OCI-M2 (cell line): ENCODE data around the gene ABHD1.
"Not testable (repeated sequence)": the region's sequence is repeated elsewhere in the genome, so short reads cannot be mapped to it uniquely, and the experiment has no call there.

ENCODE experiments used
- DNase-seq: peaks from one replicate; lab custom pipeline; 2025; ENCODE audit not compliant: unreplicated experiment; lab: John Stamatoyannopoulos, UW

ABHD1 gene

DNA sequence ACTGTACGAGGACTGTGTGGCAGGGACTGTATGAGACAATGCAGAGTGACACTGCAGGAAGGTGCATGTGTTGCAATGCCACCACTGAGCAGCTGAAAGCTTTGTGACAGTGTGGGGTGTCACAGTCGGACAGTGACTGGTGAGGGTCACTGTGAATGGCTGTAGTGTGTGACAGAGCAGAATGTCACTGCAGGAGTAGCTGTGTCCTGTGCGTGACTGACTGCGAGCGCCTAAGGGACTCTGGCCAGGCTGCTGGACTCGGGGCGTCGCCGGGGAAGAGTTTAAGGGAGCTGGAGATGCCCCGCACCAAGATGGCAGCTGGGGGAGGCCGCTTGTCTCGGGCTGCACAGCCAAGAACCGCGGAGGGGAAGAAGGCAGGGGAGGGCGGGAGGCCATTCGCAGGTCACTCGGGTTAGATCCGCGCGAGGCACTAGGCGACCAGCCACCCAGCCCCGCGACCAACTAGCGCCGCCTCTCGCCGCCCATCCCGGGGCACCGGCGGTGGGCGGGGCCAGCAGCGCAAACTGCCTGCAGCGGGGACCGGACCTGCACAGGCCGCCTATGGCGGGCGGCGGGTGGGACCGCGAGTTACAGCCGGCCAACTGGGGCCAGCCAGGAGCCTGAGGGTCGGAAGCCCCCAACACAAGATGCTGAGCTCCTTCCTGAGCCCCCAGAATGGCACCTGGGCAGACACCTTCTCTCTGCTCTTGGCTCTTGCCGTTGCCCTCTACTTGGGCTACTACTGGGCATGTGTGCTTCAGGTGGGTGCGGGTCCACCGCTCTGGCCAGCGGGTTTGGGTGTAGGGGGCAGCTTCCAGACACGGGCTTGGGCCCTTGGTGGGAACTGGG, at the start of gene ABHD1:
TSS of gene ABHD1 (plus strand) at position 514 of the 849 bp plus-strand sequence. CDS start at position 648, 134 bp downstream.
- DNase-seq: no peak

DNA sequence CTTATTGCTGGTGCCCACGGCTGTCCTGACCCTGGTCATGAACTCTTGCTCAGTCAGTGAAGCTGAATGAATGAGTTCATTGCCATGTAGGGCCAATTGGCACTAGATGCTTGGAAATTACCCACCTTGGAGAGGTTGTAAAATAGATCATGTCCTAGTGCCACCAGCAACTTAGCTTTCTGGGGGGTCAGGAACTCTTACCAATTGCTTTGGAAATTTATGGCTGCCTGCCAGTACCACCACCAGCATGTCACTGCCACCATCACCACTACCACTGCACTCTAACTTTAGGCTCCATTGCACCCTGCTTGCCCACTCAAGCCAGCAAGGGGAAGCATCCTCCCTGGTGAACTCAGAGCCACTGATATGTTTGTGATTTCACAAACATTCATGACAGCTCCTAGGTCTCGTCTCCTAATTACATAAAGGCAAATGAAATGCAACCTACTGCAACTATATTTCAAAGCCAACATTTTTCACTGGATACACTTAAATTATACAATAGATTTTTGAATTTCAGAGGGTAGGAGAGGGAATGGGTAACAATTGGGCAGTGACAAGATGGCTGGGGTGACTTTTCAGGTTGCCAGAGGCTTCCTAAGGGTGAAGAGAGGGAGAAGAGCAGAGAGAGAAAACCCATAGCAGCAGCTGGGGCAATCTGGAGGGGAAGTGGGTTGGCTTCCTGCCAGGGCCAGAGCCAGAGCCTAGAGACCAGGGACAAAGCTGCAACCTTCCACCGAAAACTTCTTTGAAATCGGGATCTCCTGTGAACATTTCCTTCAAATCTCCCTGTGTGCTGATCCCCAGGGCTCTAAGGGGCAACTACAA, 48.7 kb upstream of the ABHD1 start:
- DNase-seq: no peak

- not testable (repeated sequence) for DNase-seq
Observed at GRCh38 chr2:27075566-27075871, 48.1 kb upstream of the ABHD1 start.

DNA sequence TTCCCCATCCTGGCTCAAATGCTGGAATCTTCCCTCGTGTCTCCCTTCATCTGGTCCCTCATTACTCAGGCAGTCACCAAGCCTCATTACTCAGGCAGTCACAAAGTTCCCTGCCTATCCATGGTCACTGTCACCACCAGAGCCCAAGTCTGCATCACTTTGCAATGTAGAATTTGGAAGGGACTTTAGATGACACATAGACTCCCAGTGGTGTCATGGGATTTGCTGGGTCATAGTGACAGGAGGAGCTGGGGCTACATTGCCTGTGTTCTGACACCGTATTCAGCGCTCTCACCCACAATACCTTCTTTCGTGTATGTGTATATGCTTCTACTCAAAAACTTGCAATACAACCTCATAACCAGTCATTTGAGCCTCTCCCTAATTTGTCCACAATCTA, 47.3 kb upstream of the ABHD1 start:
- DNase-seq: no peak

DNA sequence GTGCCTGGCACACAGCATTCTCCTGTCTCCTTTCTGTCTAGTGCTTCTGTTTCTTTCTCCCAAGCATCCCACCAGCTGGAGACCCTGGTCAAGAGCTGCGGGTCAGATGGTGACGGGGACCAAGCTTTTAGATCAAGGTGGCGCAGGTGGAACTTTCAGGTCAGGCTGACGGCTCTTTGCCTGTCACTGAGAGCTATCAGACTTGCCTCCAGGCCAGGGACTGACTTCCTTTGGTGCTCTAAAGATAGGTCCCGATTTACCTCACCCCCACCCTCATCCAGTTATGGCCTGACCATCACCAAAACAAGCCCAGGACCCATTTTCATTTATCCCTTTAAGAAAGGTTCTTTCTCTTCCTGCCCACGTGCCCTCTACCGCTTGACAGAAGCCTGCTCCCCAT, 46.4 kb upstream of the ABHD1 start:
- DNase-seq: no peak

DNA sequence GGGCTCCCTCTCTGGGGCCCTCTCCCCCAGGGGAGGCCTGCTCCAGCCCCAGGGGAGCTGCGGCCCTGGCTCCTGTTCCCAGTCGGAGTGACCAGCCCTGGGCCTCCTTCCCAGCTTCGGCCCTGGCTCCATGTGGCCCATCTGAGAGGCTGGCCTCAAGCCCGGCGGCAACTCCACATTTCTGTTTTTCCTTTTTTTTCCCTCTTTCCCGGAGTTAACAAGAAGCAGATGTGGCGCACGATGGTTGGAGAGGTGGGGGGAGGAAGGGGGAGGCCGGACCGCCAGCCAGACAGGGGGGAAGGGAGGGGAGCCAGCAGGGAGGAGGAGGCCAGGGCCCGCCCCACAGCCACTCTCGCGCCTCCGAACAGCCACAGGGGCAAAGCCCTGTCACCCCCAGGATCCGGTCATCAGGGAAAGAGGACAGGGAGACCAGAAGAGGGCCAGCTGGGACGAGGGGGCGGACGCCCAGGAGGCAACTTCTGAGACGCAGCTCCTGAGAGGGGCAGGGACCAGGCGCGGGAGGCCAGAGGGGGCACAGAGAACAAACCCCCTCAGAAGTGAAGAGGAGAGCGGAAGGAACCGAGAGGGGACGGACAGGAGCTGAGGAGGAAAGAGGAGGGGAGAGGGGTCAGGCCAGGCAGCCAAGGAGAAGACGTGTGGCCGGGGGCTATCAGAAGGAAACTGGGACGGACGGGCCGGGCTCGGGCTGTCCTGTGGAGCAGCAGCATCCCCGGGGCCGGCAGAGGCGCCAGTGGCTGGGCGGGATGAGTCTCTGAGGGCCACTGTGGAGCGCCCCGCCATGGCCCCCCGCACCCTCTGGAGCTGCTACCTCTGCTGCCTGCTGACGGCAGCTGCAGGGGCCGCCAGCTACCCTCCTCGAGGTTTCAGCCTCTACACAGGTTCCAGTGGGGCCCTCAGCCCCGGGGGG, 45.1 kb upstream of the ABHD1 start, which contains the start of gene EMILIN1:
TSS of gene EMILIN1 (plus strand) at position 349 of the 928 bp plus-strand sequence. CDS start at position 800, 451 bp downstream.
- no peak for DNase-seq

- DNase-seq: no peak
Observed at GRCh38 chr2:27079233-27080139, 44.1 kb upstream of the ABHD1 start.

DNA sequence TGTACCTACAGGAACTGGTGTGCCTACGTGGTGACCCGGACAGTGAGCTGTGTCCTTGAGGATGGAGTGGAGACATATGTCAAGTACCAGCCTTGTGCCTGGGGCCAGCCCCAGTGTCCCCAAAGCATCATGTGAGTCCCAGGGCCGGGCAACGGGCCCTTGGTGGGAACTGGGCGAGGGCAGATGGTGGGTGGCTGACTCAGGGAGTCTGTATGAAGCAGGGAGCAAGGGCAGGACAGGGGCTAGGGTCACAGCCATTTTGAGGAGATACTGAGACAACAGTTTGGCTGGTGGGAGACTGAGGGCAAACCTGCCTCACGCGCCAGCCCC, 43.5 kb upstream of the ABHD1 start:
- DNase-seq: no peak

GRCh38 chr2:27080603-27080936, 43.0 kb upstream of the ABHD1 start:
- DNase-seq: no peak

GRCh38 chr2:27081984-27082772, 41.4 kb upstream of the ABHD1 start:
- no peak for DNase-seq

GRCh38 chr2:27082773-27083409, 40.7 kb upstream of the ABHD1 start:
- no peak for DNase-seq

DNA sequence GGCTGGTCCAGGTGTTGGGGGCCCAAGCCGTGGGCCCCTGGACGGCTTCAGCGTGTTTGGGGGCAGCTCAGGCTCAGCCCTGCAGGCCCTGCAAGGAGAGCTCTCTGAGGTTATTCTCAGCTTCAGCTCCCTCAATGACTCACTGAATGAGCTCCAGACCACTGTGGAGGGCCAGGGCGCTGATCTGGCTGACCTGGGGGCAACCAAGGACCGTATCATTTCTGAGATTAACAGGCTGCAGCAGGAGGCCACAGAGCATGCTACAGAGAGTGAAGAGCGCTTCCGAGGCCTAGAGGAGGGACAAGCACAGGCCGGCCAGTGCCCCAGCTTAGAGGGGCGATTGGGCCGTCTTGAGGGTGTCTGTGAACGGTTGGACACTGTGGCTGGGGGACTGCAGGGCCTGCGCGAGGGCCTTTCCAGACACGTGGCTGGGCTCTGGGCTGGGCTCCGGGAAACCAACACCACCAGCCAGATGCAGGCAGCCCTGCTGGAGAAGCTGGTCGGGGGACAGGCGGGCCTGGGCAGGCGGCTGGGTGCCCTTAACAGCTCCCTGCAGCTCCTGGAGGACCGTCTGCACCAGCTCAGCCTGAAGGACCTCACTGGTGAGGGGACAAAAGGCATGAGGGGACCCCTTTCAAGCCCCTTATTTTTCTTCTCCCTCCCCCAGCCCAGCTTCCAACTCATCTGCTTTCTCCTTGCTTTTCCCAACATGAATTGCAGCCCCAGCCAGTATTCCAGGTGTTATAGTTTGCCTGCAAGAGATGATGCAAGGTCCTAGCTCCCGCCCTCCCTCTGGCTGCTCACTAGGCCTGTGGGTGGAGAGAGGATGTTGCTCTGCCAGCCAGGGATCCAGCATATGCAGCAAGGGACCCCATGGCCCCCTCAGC, 40.0 kb upstream of the ABHD1 start:
- no peak for DNase-seq

DNA sequence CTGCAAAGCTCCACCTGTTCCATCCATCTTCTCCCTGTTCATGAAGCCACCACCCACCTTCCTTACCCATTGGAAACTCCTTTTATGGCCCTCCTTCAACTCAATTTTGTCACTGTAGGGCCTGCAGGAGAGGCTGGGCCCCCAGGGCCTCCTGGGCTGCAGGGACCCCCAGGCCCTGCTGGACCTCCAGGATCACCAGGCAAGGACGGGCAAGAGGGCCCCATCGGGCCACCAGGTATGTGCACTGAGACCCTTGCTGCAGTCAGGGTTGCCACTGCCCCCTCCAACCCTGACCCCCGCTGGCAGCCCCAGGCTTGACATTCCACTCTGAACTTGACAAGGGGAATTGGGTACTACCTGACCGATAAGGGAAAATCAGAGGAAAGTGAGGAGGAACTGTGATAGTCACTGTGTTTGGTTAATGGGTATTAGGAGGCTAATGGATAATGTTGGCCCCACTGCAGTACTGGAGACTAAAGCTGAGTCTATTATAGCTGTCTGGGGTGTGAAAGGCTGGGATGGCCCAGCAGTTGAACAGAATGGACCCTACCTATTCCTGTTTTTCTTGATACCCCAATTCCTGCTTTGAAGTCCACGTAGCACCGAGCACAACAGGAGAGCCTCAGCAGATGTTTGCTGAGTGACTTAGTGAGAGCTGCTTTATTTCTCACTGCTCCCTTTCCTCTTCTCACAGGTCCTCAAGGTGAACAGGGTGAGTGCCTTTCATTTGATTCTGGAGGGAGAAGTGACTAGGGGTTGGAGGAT, 39.1 kb upstream of the ABHD1 start:
- no peak for DNase-seq

- DNase-seq: no peak
Observed at GRCh38 chr2:27085062-27085672, 38.4 kb upstream of the ABHD1 start.

- DNase-seq: no peak
Observed at GRCh38 chr2:27085673-27086089, 37.9 kb upstream of the ABHD1 start.

DNA sequence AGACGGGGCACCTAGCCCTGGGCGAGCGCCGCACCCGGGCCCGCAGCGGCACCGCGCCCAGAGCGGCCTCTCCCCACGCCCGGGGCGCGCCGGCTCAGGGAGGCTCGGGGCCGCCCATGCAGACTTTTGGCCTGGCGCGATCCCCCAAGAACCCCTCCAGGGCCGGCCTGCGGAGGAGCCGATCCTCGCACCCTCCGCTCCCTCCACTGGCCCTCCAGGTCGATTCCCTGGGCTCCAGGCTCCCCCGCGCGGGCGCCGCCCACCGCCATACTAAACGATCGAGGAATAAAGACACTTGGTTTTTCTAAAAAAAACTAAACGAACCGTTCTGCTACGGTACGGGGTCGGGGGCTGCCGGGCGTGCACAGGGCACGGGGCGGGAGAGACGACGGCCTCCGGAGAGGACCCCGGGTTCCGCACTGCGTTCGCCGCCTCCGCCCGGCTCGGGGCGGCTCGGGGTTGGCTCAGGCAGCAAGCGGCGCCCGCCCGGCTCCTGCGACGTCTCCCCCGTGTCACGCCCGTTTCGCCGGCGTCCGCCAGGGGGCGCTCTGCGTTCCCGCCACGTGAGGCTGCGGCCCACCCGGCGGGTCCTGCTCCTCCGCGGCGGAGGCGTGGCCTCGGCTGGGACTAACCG, 37.4 kb upstream of the ABHD1 start:
- peak; percentile 32 for DNase-seq
